Keratinocyte (primary cell): ENCODE data around the gene TPMT. TPM values are rescaled to one million over a fixed set of nuclear protein-coding genes. Genes with fewer than 3 reads are reported as not detected.

ENCODE experiments used
- DNase-seq: peaks from one replicate; pipeline ENCODE4 v3.0.0-alpha.2; 2011; ENCODE audit warnings: low read depth, missing footprints, low spot score
- FAIRE-seq: peaks from 2 replicates; lab custom pipeline; 2011; peaks lifted over from hg19 to GRCh38; lab: Jason Lieb, UNC
- H2AFZ ChIP-seq: 2 replicates; pipeline ENCODE4 v1.6.0; 2012; ENCODE audit warnings: low read length, control low read depth, inconsistent platforms; ENCODE audit not compliant: control insufficient read depth
- H3K27ac ChIP-seq: 2 replicates; pipeline ENCODE4 v1.5.1; 2011; ENCODE audit warnings: low read length; ENCODE audit not compliant: control insufficient read depth, insufficient read depth
- H3K27me3 ChIP-seq: 3 replicates; pipeline ENCODE4 v1.6.0; 2011; ENCODE audit warnings: low read length; ENCODE audit not compliant: control insufficient read depth, insufficient read depth; ENCODE audit errors: extremely low read depth
- H3K36me3 ChIP-seq, 2 experiments: 2 replicates in 1 of 2; 3 replicates in 1 of 2; pipeline ENCODE4 v1.5.1; 2011; ENCODE audit warnings: low read length in 2 of 2, mild to moderate bottlenecking in 1 of 2; ENCODE audit not compliant: control insufficient read depth in 2 of 2, insufficient read depth in 2 of 2; ENCODE audit errors: extremely low read depth in 1 of 2
- H3K4me1 ChIP-seq: 3 replicates; pipeline ENCODE4 v1.5.1; 2011; ENCODE audit warnings: low read length; ENCODE audit not compliant: control insufficient read depth, insufficient read depth; ENCODE audit errors: extremely low read depth
- H3K4me2 ChIP-seq: 3 replicates; pipeline ENCODE4 v1.6.0; 2011; ENCODE audit warnings: low read depth, low read length; ENCODE audit not compliant: control insufficient read depth, insufficient read depth; ENCODE audit errors: extremely low read depth
- H3K4me3 ChIP-seq, 3 experiments: fragments of 200-600 bp in 1 of 3; sonication (generic) in 1 of 3; 2 replicates in 2 of 3; 3 replicates in 1 of 3; pipeline ENCODE4 v1.5.1; 2011 to 2016; ENCODE audit warnings: low read length in 3 of 3, mild to moderate bottlenecking in 3 of 3, control low read depth in 2 of 3, inconsistent platforms in 1 of 3, low read depth in 1 of 3, mixed read lengths in 1 of 3, mixed run types in 1 of 3, moderate library complexity in 1 of 3; ENCODE audit not compliant: control insufficient read depth in 2 of 3, insufficient read depth in 2 of 3; ENCODE audit errors: extremely low read depth in 1 of 3
- H3K79me2 ChIP-seq: 2 replicates; pipeline ENCODE4 v1.6.0; 2012; ENCODE audit warnings: low read length; ENCODE audit not compliant: control insufficient read depth, insufficient read depth
- H3K9ac ChIP-seq: 3 replicates; pipeline ENCODE4 v1.6.0; 2011; ENCODE audit warnings: low read length; ENCODE audit not compliant: control insufficient read depth, insufficient read depth; ENCODE audit errors: extremely low read depth
- H3K9me1 ChIP-seq: 3 replicates; pipeline ENCODE4 v1.6.0; 2011; ENCODE audit warnings: low read length; ENCODE audit not compliant: control insufficient read depth, insufficient read depth; ENCODE audit errors: extremely low read depth
- H3K9me3 ChIP-seq: 2 replicates; pipeline ENCODE4 v1.5.1; 2012; ENCODE audit warnings: low read depth, low read length; ENCODE audit not compliant: control insufficient read depth
- H4K20me1 ChIP-seq: 3 replicates; pipeline ENCODE4 v1.6.0; 2011; ENCODE audit warnings: low read length; ENCODE audit not compliant: control insufficient read depth, insufficient read depth; ENCODE audit errors: extremely low read depth
- EZH2 ChIP-seq: IDR thresholded peaks from one replicate; pipeline ENCODE4 v1.6.1; 2012; ENCODE audit warnings: inconsistent platforms, mild to moderate bottlenecking, low read length, moderate library complexity
- dilution Hi-C: fragments of 300-500 bp; cut with MboI; formaldehyde crosslinking; loops from one replicate; pipeline ENCODE4 v1.7.0; 2020; ENCODE audit warnings: low sequenced_read_pairs; ENCODE audit not compliant: extremely low pct_ligation_motif_present
- polyA plus RNA-seq, 5 experiments: library from polyadenylated mRNA; depleted of rRNA in 3 of 5; stranded (reverse) in 3 of 5; stranded (forward) in 1 of 5; unstranded in 1 of 5; fragments of >200 nt; gene quantifications; 1 replicate in 1 of 5; 2 replicates in 3 of 5; 3 replicates in 1 of 5; pipeline versions ENCODE4 v1.2.1 to v1.2.3, GENCODE V29; 2011 to 2012; ENCODE audit warnings: missing spikeins in 2 of 5, low read depth in 1 of 5, low replicate concordance in 1 of 5
- TF ChIP-seq, protein P1 (sequence below), 3 experiments: IDR thresholded peaks in 1 of 3; conservative IDR thresholded peaks in 1 of 3; optimal IDR thresholded peaks in 1 of 3; 2 replicates in 2 of 3; 3 replicates in 1 of 3; pipeline versions ENCODE3 to v1.5.1; 2011; ENCODE audit warnings: low read length in 3 of 3, mild to moderate bottlenecking in 3 of 3, moderate library complexity in 2 of 3, control low read depth in 1 of 3, inconsistent platforms in 1 of 3; ENCODE audit not compliant: insufficient read depth in 2 of 3; ENCODE audit errors: extremely low read depth in 1 of 3

Gene TPMT
- polyA plus RNA-seq, 1 donor (not counting 4 experiments of a cell fraction or from before 2014, with no cell fraction given), result 38.6 TPM

DNA sequence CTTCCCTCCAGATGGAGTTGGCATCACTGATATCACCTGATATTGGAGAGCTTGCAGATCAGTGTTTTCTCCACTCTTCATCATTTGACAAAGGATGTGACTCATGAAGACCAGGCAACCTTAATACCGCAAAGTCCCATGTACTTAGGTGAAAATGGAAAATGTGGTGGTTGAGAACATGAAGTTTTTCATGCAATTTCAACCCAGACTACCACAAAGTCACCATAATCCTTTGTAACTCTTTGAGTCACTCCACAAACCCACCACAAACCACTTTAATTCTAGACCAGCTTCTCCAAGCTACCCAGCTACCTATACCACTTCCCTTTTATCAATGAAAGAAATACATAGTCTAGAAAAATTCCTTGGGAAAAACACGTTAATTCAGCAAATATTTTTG is 39.5 kb downstream of the TPMT start:
- TF ChIP-seq, protein P1, sequence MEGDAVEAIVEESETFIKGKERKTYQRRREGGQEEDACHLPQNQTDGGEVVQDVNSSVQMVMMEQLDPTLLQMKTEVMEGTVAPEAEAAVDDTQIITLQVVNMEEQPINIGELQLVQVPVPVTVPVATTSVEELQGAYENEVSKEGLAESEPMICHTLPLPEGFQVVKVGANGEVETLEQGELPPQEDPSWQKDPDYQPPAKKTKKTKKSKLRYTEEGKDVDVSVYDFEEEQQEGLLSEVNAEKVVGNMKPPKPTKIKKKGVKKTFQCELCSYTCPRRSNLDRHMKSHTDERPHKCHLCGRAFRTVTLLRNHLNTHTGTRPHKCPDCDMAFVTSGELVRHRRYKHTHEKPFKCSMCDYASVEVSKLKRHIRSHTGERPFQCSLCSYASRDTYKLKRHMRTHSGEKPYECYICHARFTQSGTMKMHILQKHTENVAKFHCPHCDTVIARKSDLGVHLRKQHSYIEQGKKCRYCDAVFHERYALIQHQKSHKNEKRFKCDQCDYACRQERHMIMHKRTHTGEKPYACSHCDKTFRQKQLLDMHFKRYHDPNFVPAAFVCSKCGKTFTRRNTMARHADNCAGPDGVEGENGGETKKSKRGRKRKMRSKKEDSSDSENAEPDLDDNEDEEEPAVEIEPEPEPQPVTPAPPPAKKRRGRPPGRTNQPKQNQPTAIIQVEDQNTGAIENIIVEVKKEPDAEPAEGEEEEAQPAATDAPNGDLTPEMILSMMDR (optimal IDR thresholded peaks at IDR 0.05 in 1 of 3, IDR thresholded peaks at IDR 0.05 in 1 of 3, conservative IDR thresholded peaks at IDR 0.05 in 1 of 3; ENCODE audit: extremely low read depth in 1 of 3, insufficient read depth in 2 of 3, low read length in 3 of 3), result no peak
- Histone ChIP-seq H3K4me3 (no peak overlapping the region), H2AFZ (no peak overlapping the region), H3K9me3 (no peaks in the 10 kb centered on the region), H3K9me1 (no peaks in the 10 kb centered on the region), H3K4me1 (peaks cover 15% of the 10 kb centered on the region), H3K4me2 (no peak overlapping the region), H3K9ac (no peak overlapping the region), H3K79me2 (no peaks in the 10 kb centered on the region), H3K27ac (no peak overlapping the region), H3K27me3 (no peaks in the 10 kb centered on the region), H3K36me3 (no peaks in the 10 kb centered on the region), H4K20me1 (no peaks in the 10 kb centered on the region)
- dilution Hi-C loops, result no loop called here
- DNase-seq, result peak; percentile 61
- FAIRE-seq, result peak; percentile 59

DNA sequence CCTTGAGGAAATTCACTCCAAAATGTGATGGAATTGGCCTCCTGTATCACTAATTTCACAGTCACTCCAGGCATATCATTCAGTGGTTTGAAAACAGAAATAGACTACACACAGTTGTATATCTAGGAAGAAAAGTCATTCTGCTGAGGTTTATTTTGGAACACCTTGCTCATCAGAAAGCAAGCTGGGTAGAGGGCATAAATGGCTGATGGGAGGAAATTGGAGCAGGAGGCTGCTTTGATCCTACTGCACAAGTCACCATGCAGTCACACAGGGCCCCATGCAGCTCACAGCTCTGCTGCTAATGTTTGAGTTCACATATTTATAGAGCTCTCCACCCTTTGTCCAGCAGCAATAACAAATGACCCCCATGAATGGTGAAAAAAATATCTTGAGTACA is 44.7 kb downstream of the TPMT start:
- no peaks in the 10 kb centered on the region for H3K4me1 ChIP-seq
- no peaks in the 10 kb centered on the region for H3K36me3 ChIP-seq
- H3K4me3 ChIP-seq, result no peak overlapping the region
- no peak for TF ChIP-seq EZH2
- TF ChIP-seq, protein P1 (optimal IDR thresholded peaks at IDR 0.05 in 1 of 3, IDR thresholded peaks at IDR 0.05 in 1 of 3, conservative IDR thresholded peaks at IDR 0.05 in 1 of 3; ENCODE audit: extremely low read depth in 1 of 3, insufficient read depth in 2 of 3, low read length in 3 of 3), result no peak
- H3K9ac ChIP-seq, result no peak overlapping the region
- no peaks in the 10 kb centered on the region for H3K79me2 ChIP-seq
- H3K9me3 ChIP-seq, result no peaks in the 10 kb centered on the region
- H2AFZ ChIP-seq, result no peak overlapping the region
- dilution Hi-C loops, result no loop called here
- no peak overlapping the region for H3K4me2 ChIP-seq
- DNase-seq, result no peak
- no peak for FAIRE-seq
- no peaks in the 10 kb centered on the region for H3K9me1 ChIP-seq
- no peaks in the 10 kb centered on the region for H3K27me3 ChIP-seq
- H3K27ac ChIP-seq, result no peak overlapping the region
- no peaks in the 10 kb centered on the region for H4K20me1 ChIP-seq
